Memory B cell (primary cell): Measurements from ENCODE around the gene PABPN1.

Experiments
- ATAC-seq: fragments of 150-1000 bp; cut with Tn5 transposase; 2 replicates; pipeline ENCODE4 v1.10.0; 2021; ENCODE audit warnings: low read depth, mild to moderate bottlenecking, moderate library complexity
- DNase-seq, 2 donors: peaks; one replicate each; pipeline ENCODE4 v3.0.0; 2022; ENCODE audit warnings: low spot score in 2 of 2
- H3K27ac Mint-ChIP-seq: one replicate; pipeline ENCODE4 v1.8.0; 2022; ENCODE audit warnings: mild to moderate bottlenecking, moderate library complexity, mixed read lengths
- H3K27me3 Mint-ChIP-seq: one replicate; pipeline ENCODE4 v1.8.0; 2022; ENCODE audit warnings: mixed read lengths
- H3K36me3 Mint-ChIP-seq: one replicate; pipeline ENCODE4 v1.8.0; 2022; ENCODE audit warnings: mild to moderate bottlenecking, mixed read lengths
- H3K4me1 Mint-ChIP-seq: one replicate; pipeline ENCODE4 v1.8.0; 2022; ENCODE audit warnings: mixed read lengths
- H3K4me3 Mint-ChIP-seq: one replicate; pipeline ENCODE4 v1.8.0; 2022; ENCODE audit warnings: mild to moderate bottlenecking, moderate library complexity, mixed read lengths
- H3K9me3 Mint-ChIP-seq: one replicate; pipeline ENCODE4 v1.8.0; 2022; ENCODE audit warnings: mixed read lengths

Gene PABPN1

DNA sequence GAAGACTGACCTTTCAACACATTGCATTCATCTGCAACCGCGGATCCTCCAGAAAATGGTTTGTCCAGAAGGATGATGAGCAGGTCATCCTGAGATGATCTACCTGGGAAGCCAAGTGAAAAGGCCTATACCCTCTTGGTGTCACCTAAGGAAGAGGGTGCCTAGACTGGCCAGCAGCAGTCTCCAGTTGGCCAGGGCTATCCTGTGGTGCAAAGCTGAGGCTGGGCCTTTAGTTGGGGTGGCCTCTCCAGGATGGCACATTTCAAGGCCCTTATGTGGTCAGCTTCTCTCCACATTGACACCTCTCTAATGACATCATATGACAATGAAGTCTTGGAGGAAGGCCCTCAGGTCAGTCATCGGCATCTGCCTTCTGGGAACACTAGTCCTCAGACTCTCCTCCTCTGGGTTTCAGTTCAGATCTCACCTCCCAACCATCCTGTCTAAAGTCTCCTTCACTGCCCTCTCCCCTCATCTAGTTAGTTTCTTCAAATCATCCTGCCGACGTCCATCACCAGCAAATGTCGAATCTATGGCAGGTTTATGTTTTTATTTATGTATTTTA is 34.7 kb downstream of the PABPN1 start:
- H3K27me3 Mint-ChIP-seq: peaks cover 36% of the 10 kb centered on the region
- H3K27ac Mint-ChIP-seq: no peak overlapping the region
- H3K4me1 Mint-ChIP-seq: peaks cover 7% of the 10 kb centered on the region
- no peak overlapping the region for H3K4me3 Mint-ChIP-seq
- DNase-seq (no peak), ATAC-seq (no peak)
- H3K36me3 Mint-ChIP-seq: no peaks in the 10 kb centered on the region
- no peaks in the 10 kb centered on the region for H3K9me3 Mint-ChIP-seq

DNA sequence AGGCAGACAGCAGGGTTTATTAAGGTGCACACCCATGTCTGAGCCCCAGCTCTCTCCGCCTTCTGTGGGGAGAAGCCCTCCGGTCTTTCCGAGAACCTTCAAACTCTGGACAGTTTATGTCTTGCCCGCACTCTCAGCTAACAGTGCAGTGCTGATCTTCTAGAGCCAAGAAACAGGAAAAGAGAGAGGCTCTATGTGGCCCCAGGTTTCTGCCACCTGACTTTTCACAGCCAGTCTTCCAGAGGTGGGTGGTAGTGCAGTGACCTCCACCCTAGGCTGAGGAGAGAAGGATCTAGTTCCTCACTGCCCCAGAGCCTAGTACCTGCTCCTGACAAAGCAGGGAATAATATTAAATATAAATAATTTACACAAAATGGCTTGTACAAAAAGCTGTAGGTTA is 35.4 kb downstream of the PABPN1 start:
- H3K27ac Mint-ChIP-seq: no peak overlapping the region
- DNase-seq (no peak), ATAC-seq (no peak)
- H3K4me3 Mint-ChIP-seq: no peak overlapping the region
- H3K27me3 Mint-ChIP-seq: peaks cover 33% of the 10 kb centered on the region
- H3K9me3 Mint-ChIP-seq: no peaks in the 10 kb centered on the region
- H3K36me3 Mint-ChIP-seq: no peaks in the 10 kb centered on the region
- peaks cover 4% of the 10 kb centered on the region for H3K4me1 Mint-ChIP-seq

DNA sequence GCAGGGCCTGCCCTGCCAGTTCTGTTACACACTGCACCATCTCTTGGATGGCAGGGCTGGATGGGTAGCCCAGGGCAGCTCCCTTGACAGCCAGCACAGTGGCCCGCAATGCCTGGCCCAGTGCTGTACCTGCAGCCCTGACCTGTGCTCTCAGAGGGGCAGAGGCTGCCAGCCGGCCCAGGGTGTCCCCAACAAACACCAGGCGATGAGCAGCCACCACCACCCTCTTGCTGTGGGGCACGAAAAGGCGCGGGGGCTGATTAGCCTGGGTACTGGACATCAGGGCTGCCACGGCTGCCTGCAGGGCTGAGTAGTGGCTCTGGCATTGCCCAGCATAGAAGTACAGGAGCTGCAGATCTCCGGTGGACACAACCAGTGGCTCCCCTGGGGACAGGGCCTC is 36.0 kb downstream of the PABPN1 start:
- H3K4me1 Mint-ChIP-seq: peaks cover 4% of the 10 kb centered on the region
- H3K36me3 Mint-ChIP-seq: no peaks in the 10 kb centered on the region
- H3K4me3 Mint-ChIP-seq: no peak overlapping the region
- no peaks in the 10 kb centered on the region for H3K9me3 Mint-ChIP-seq
- no peak for DNase-seq
- ATAC-seq: no peak
- peaks cover 33% of the 10 kb centered on the region for H3K27me3 Mint-ChIP-seq
- H3K27ac Mint-ChIP-seq: no peak overlapping the region

DNA sequence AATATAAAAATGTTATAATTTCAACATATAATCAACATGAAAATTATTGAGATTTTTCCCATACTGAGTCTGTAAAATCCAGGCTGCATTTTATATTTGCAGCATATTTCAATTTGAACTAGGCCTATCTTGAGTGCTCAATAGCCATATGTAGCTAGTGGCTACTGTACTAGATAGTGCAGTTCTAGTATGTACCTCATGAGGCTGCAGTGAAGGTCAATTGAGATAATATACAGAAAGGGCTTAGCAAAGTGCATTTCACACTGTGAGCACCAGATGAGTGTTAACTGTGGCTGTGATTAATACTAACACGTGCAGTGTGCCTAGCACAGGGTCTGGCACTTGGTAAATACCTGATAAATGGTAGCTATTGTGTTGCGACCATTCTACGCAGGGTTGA is 36.8 kb downstream of the PABPN1 start:
- Mint-ChIP-seq H3K4me1 (peaks cover under 1% of the 10 kb centered on the region), H3K4me3 (no peak overlapping the region), H3K27me3 (peaks cover 31% of the 10 kb centered on the region), H3K27ac (no peak overlapping the region), H3K9me3 (no peaks in the 10 kb centered on the region), H3K36me3 (no peaks in the 10 kb centered on the region)
- no peak for DNase-seq
- no peak for ATAC-seq

DNA sequence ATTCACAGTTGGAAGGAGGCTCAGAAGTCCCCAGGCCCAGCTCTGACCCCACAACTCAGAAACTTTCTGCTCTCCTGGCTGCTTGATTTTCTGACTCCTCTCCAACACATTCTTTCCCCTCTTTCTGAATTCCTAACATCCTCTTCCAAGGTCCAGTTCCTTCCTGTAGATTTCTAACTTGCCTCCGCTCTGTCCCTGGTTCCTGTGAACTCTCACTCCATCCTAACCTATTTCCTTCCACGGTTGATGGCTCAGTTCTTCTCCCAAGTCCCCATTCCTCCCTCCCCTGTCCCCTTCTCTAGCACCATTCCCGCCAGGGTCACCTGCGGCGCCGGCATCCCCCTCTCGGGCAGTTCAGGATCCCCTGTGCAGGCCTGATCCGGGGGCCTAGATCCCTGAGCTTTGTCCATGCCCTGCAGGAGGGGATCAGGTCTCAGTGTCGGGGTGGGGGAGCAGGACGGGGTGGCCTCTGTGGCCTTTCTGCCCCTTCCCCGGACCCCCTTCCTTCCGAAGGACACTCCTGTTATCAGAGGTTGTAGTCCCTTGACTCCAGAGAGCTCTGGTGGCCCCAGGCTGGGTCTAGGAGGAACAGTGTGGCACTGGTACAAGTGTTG is 37.4 kb downstream of the PABPN1 start:
- Mint-ChIP-seq H3K27ac (no peak overlapping the region), H3K9me3 (no peaks in the 10 kb centered on the region), H3K4me1 (no peaks in the 10 kb centered on the region), H3K4me3 (no peak overlapping the region), H3K27me3 (peaks cover 24% of the 10 kb centered on the region), H3K36me3 (no peaks in the 10 kb centered on the region)
- DNase-seq: no peak
- ATAC-seq: no peak

DNA sequence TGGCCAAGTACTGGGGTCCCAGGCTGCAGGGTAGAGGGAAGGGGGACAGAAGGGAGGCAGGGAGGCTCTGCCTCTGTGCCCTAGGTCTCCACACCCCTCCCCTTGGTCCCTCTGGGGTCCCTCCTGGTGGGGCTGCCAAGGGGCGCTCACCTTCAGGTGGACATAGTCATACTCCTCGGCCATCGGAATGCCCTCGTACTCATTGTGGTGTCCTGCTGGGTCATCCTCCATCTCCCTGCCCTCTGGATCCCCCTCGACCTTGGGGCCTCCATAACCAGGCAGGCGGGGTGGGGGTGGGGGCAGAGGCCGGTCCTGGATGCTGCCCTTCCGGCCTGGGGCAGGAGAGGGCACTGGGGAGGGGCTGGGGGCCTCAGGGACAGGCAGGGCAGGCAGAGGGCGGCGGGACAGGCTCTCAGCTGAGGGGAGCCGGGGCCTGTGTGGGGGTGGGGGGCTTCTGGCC is 37.9 kb downstream of the PABPN1 start:
- no peak for ATAC-seq

DNA sequence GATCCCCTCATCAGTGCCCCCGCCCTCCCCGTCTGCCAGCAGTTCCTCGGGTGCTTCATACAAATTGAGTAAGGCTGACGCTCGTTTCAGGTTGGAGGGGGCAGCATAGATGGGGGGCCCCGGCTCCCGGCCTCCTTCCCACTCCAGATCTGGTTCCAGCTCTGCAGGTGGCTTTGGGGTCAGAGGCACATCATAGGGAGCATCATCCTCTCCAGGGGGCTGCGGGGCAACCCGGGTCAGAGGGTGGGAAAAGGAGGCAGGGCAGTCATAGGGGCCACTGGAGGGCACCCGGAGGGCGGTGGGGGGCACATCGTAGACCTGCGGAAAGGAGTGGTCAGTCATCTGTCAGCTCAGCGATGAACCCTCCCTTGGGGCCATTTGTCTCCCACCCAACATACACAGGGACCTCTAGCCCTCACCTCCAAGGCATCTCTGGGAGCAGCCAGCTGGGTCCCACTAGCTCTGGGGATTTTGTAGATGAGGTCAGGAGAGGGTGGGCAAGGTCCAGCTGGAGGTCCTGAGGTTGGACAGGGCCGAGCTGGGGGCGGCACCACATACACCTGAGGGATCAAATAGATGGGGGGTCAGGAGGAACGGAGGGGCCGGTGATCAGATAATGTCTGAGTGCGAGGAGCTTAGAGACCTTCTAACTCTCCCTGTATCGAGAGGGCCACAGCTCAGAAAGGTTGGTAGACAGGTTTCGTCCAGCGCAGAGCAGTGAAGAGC is 38.6 kb downstream of the PABPN1 start:
- no peak for ATAC-seq
- H3K27me3 Mint-ChIP-seq: peaks cover 22% of the 10 kb centered on the region
- H3K4me1 Mint-ChIP-seq: no peaks in the 10 kb centered on the region
- no peaks in the 10 kb centered on the region for H3K9me3 Mint-ChIP-seq
- DNase-seq: no peak
- no peak overlapping the region for H3K27ac Mint-ChIP-seq
- H3K4me3 Mint-ChIP-seq: no peak overlapping the region
- H3K36me3 Mint-ChIP-seq: no peaks in the 10 kb centered on the region

More for the DNA sequence above, 37.9 kb downstream of the PABPN1 start:
- H3K4me1 Mint-ChIP-seq: no peaks in the 10 kb centered on the region
- DNase-seq: no peak
- no peaks in the 10 kb centered on the region for H3K36me3 Mint-ChIP-seq
- H3K27ac Mint-ChIP-seq: no peak overlapping the region
- H3K9me3 Mint-ChIP-seq: no peaks in the 10 kb centered on the region
- peaks cover 19% of the 10 kb centered on the region for H3K27me3 Mint-ChIP-seq
- no peak overlapping the region for H3K4me3 Mint-ChIP-seq

DNA sequence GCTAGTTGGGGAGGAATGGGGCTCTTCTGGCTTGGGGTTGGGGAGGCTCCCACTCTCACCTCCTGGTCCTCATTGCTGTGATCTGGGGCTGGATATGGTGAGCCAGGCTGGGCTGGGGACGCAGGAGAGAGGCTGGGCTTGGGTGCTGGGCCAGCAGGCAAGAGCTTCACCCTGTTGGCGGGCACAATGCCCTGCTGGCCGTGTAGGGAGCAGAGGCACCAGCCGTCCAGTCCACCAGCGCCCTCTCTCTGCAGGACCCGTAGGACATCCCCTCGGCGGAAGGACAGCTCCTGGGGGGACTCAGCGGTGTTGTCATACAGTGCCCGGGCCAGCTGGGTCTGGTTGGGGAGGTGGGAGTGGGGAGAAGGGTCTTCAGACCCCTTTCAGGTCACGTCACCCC is 39.2 kb downstream of the PABPN1 start:
- Mint-ChIP-seq H3K4me3 (no peak overlapping the region), H3K4me1 (no peaks in the 10 kb centered on the region), H3K9me3 (no peaks in the 10 kb centered on the region), H3K36me3 (no peaks in the 10 kb centered on the region), H3K27me3 (peaks cover 16% of the 10 kb centered on the region), H3K27ac (no peak overlapping the region)
- no peak for ATAC-seq
- DNase-seq: no peak

DNA sequence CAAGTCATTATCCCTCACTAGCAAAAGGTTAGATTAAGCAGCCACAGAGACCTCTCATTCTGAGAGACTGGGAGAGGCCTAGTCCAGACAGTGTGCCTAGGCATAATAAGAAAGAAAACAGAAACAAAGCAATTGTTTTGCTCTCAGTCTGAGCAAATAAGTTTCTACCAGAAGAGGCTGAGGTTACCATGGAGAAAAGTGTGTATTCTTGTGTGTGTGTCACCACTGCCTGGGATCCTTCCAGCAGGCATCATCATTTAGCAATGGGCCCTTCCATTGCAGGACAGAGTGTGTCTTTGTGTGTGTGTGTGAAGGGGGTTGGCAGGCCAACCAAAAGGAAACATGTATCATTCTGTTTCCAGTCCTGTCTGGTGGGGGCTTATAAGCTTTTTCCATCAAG is 40.1 kb downstream of the PABPN1 start:
- no peak overlapping the region for H3K4me3 Mint-ChIP-seq
- no peaks in the 10 kb centered on the region for H3K36me3 Mint-ChIP-seq
- DNase-seq (no peak), ATAC-seq (no peak)
- no peaks in the 10 kb centered on the region for H3K9me3 Mint-ChIP-seq
- H3K4me1 Mint-ChIP-seq: no peaks in the 10 kb centered on the region
- H3K27me3 Mint-ChIP-seq: peaks cover 12% of the 10 kb centered on the region
- H3K27ac Mint-ChIP-seq: no peak overlapping the region

DNA sequence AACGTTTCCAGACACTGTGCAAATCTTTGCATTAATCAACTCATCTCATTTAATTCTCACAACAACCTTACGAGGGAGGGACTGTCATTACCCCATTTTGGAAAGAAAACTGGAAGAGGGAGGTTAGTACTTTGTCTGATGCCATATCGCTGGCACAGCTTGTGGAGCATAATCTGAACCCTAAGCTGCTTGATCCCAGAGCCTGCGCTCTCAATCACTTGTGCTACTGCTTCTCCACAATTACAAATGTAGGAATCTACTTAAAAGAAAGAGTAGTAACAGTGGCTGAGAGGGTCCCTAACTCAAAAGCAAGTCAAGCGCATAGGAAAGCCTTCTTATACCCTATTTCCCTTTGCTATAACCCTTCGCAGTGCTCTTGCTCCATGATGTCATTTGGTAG is 40.5 kb downstream of the PABPN1 start:
- DNase-seq: no peak
- no peak for ATAC-seq
- Mint-ChIP-seq H3K4me1 (no peaks in the 10 kb centered on the region), H3K36me3 (no peaks in the 10 kb centered on the region), H3K9me3 (no peaks in the 10 kb centered on the region), H3K4me3 (no peak overlapping the region), H3K27ac (no peak overlapping the region), H3K27me3 (peaks cover 16% of the 10 kb centered on the region)

DNA sequence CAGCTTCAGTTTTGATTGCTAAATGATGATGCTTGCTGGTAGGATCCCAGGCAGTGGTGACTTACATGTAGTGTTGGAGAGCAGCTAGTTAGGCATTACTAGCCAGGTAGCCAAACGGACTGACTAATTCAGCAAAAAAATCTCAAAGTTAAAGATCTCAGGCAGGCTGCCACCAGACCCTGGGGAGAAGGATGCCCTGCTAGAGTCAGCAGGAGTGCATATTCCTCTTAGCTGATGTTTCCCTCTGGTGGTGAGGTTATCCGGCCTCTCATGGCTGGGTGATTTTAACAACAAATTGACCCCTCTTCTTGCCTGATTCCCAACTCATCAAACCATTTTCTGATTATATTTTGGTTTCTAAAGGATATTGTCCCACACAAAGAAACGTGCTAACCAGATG is 40.9 kb downstream of the PABPN1 start:
- no peaks in the 10 kb centered on the region for H3K36me3 Mint-ChIP-seq
- no peaks in the 10 kb centered on the region for H3K9me3 Mint-ChIP-seq
- no peaks in the 10 kb centered on the region for H3K4me1 Mint-ChIP-seq
- no peak overlapping the region for H3K4me3 Mint-ChIP-seq
- ATAC-seq (no peak), DNase-seq (no peak)
- H3K27me3 Mint-ChIP-seq: peaks cover 20% of the 10 kb centered on the region
- no peak overlapping the region for H3K27ac Mint-ChIP-seq

DNA sequence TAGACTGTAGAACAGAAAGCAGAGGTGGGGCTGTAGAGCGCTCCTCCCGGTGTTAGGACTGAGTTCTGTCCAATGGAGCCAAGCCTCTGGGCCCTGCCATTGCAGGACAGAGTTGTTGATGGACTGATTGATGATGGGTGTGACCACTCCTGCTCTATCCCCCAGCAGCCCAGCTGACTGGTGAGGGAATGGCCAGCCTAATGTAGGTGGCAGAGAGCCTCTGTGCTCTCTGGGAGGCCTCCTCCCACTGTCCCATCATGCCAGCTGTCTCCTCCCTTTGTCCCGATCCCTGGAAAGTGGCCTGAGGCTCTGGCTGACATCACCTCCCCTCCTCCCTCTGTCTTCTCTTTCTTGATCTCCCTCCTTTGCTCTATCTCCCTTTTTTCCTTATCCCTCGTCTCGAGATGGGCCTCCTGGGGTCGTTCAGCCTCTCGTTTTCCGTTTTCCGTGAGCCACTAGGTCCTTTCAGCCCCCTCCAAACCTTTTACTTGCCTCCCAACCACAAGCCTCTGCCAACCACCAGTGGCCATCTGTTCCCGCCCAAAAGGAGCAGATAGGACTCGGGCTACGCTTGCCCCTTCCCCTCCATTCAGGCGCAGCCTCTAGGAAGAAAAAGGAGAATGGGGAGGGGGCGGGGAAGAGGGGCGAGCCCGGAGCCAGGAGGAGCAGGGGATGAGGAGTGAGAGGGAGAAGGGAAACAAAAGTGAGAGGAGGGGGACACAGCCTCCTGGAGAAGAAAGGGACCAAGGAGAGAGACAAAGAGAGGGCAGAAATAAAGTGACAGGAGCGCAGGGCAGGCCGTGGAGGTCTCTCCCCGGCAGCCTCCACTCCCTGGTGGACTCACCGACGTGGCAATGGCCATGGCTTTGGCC is 43.1 kb downstream of the PABPN1 start:
- Mint-ChIP-seq H3K4me1 (no peaks in the 10 kb centered on the region), H3K4me3 (no peak overlapping the region), H3K27ac (no peak overlapping the region), H3K9me3 (no peaks in the 10 kb centered on the region), H3K27me3 (peaks cover 27% of the 10 kb centered on the region), H3K36me3 (no peaks in the 10 kb centered on the region)
- no peak for ATAC-seq
- no peak for DNase-seq

DNA sequence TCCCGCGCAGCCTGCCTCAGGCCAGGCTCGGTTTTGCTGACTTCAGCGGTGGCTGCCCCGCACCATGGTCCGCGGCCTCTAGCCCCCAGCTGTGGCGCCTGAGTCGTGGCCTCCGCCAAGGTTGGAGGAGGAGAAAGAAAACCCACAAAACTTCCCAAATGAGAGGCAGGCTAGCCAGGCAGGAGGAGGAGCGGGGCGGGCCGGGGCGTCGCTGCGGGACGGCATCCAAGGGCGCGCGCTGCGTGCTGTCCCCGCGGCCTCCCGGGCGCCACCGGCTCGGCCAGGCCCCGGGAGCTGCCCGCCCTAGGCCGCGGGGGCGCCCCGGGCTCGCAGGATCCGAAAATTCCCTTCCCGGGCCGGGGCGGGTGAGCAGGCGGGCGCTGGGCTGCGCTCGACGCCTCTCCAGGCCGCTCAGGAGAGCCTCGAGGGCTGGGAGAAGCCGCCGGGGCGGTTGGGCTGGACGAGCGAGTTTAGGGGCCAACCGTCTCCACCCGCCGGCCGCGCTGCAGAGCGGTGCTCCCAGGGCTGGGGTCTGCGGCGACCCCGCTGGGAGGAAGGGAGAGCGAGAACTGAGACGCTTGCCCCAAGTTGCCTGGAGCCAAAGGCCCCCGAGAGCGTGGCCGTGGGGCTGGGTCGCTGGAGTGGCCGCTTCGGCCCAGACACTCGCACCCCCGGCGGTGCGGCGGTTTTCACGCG is 43.9 kb downstream of the PABPN1 start, which contains the start of gene EFS:
TSS of gene EFS (minus strand) at position 137 of the 696 bp plus-strand sequence. CDS start 147 bp downstream, outside the sequence.
- H3K4me3 Mint-ChIP-seq: no peak within 1 kb of the TSS

More for the DNA sequence above, 43.9 kb downstream of the PABPN1 start, which contains the start of gene EFS:
- Mint-ChIP-seq H3K4me1 (no peaks in the 10 kb centered on the region), H3K27ac (no peak within 1 kb of the TSS), H3K36me3 (no peaks in the 10 kb centered on the region), H3K9me3 (no peaks in the 10 kb centered on the region), H3K27me3 (peaks cover 24% of the 10 kb centered on the region)
- ATAC-seq (no peak), DNase-seq (no peak)
